A172 (cell line): ENCODE data around the gene PRKAA2. TPM values are rescaled to one million over a fixed set of nuclear protein-coding genes. Genes with fewer than 3 reads are reported as not detected.
"Not testable (repeated sequence)": the region's sequence is repeated elsewhere in the genome, so short reads cannot be mapped to it uniquely, and the experiment has no call there.

ENCODE experiments used
- DNase-seq: peaks from one replicate; pipeline ENCODE4 v3.0.0-alpha.2; 2015; ENCODE audit warnings: low spot score
- total RNA-seq: library from RNA; depleted of rRNA; stranded (reverse); fragments of >200 nt; shearing (Covaris generic); gene quantifications from 2 replicates; pipeline ENCODE4 v1.2.3, GENCODE V29; 2014; rRNA removed

The PRKAA2 gene
- total RNA-seq, result 4.0 and 4.8 TPM in 2 replicates

GRCh38 chr1:56644919-56645676 is at the start of gene PRKAA2:
Gene PRKAA2 (plus strand): TSS chr1:56645314. CDS start chr1:56645388, 74 bp downstream.
- DNase-seq, result peak; percentile 0

- DNase-seq, result not testable (repeated sequence)
These were observed 49.5 kb upstream of the PRKAA2 start for GRCh38 chr1:56595397-56596191.

- DNase-seq, result not testable (repeated sequence)
These were observed 35.0 kb upstream of the PRKAA2 start for GRCh38 chr1:56610097-56610496.

- DNase-seq, result not testable (repeated sequence)
These were observed 34.3 kb upstream of the PRKAA2 start for GRCh38 chr1:56610770-56611169.

- no peak for DNase-seq
These were observed 28.0 kb upstream of the PRKAA2 start for GRCh38 chr1:56617141-56617540.

- no peak for DNase-seq
These were observed 19.2 kb upstream of the PRKAA2 start for GRCh38 chr1:56625819-56626440.

- DNase-seq, result no peak
These were observed 18.6 kb upstream of the PRKAA2 start for GRCh38 chr1:56626546-56626945.

GRCh38 chr1:56627019-56627635 is 18.0 kb upstream of the PRKAA2 start:
- DNase-seq, result no peak

- DNase-seq, result no peak
These were observed 17.5 kb upstream of the PRKAA2 start for GRCh38 chr1:56627636-56628039.

GRCh38 chr1:56630786-56631185 is 14.3 kb upstream of the PRKAA2 start:
- no peak for DNase-seq

- DNase-seq, result no peak
These were observed 13.2 kb upstream of the PRKAA2 start for GRCh38 chr1:56631901-56632300.

- DNase-seq, result no peak
These were observed 10.1 kb upstream of the PRKAA2 start for GRCh38 chr1:56634981-56635380.

- DNase-seq, result no peak
These were observed 6.9 kb upstream of the PRKAA2 start for GRCh38 chr1:56638248-56638647.

- no peak for DNase-seq
These were observed 5.9 kb upstream of the PRKAA2 start for GRCh38 chr1:56639211-56639610.

GRCh38 chr1:56643661-56644060 is 1.5 kb upstream of the PRKAA2 start:
- DNase-seq, result no peak

GRCh38 chr1:56644064-56644918 is 823 bp upstream of the PRKAA2 start:
- DNase-seq, result no peak

GRCh38 chr1:56645677-56646305 is 677 bp downstream of the PRKAA2 start:
- peak; percentile 2 for DNase-seq

GRCh38 chr1:56646611-56647010 is 1.5 kb downstream of the PRKAA2 start:
- no peak for DNase-seq

- no peak for DNase-seq
These were observed 2.0 kb downstream of the PRKAA2 start for GRCh38 chr1:56647106-56647505.

- no peak for DNase-seq
These were observed 3.4 kb downstream of the PRKAA2 start for GRCh38 chr1:56648546-56648945.
